Endothelial cell (in vitro differentiated cells): Measurements from ENCODE around the gene MTG1. TPM values are rescaled to one million over a fixed set of nuclear protein-coding genes. Genes with fewer than 3 reads are reported as not detected.

Experiments
- DNase-seq: peaks from one replicate; pipeline ENCODE4 v3.0.0; 2021; ENCODE audit warnings: low spot score
- H3K27ac Mint-ChIP-seq: one replicate; pipeline ENCODE4 v1.8.0; 2021; ENCODE audit warnings: mixed read lengths, inconsistent platforms; ENCODE audit not compliant: unreplicated experiment
- H3K27me3 Mint-ChIP-seq: one replicate; pipeline ENCODE4 v1.8.0; 2021; ENCODE audit warnings: mild to moderate bottlenecking, moderate library complexity, mixed read lengths, inconsistent platforms; ENCODE audit not compliant: unreplicated experiment
- H3K36me3 Mint-ChIP-seq: one replicate; pipeline ENCODE4 v1.8.0; 2021; ENCODE audit warnings: mild to moderate bottlenecking, low read depth, mixed read lengths, inconsistent platforms; ENCODE audit not compliant: unreplicated experiment
- H3K4me1 Mint-ChIP-seq: one replicate; pipeline ENCODE4 v1.8.0; 2021; ENCODE audit warnings: mild to moderate bottlenecking, mixed read lengths, inconsistent platforms; ENCODE audit not compliant: unreplicated experiment
- H3K4me3 Mint-ChIP-seq: one replicate; pipeline ENCODE4 v1.8.0; 2021; ENCODE audit warnings: mild to moderate bottlenecking, mixed read lengths, inconsistent platforms; ENCODE audit not compliant: unreplicated experiment
- H3K9me3 Mint-ChIP-seq: one replicate; pipeline ENCODE4 v1.8.0; 2021; ENCODE audit warnings: mixed read lengths, inconsistent platforms; ENCODE audit not compliant: unreplicated experiment
- CTCF ChIP-seq: fragments of 200-600 bp; sonication (generic); IDR thresholded peaks from one replicate; pipeline ENCODE4 v1.5.0; 2021; ENCODE audit warnings: antibody characterized with exemption; ENCODE audit not compliant: unreplicated experiment
- total RNA-seq: library from RNA; stranded (reverse); fragmentation: NEBNext Ultra II Directional; extraction: Animal tissue kit (Norgen Biotek cat#: 25700); gene quantifications from one replicate; pipeline ENCODE4 v1.2.1, GENCODE V29; 2021; ENCODE audit not compliant: unreplicated experiment

MTG1 gene
- total RNA-seq, 1 donor from 2014 or later = 97.3 TPM

- no peak for DNase-seq
- no peaks in the 10 kb centered on the region for H3K9me3 Mint-ChIP-seq
- H3K4me1 Mint-ChIP-seq = no peaks in the 10 kb centered on the region
- H3K36me3 Mint-ChIP-seq = no peaks in the 10 kb centered on the region
- no peak within 1 kb of the TSS for H3K4me3 Mint-ChIP-seq
- no peak within 1 kb of the TSS for H3K27ac Mint-ChIP-seq
- peaks cover 8% of the 10 kb centered on the region for H3K27me3 Mint-ChIP-seq
- no peak for TF ChIP-seq CTCF
These were observed 59.7 kb downstream of the MTG1 start, which contains the start of gene SCART1 for GRCh38 chr10:133453516-133454203. TSS of gene SCART1 (plus strand) at chr10:133453945. CDS start at chr10:133453998, 53 bp downstream.

GRCh38 chr10:133454204-133454893 lies 60.4 kb downstream of the MTG1 start:
- H3K9me3 Mint-ChIP-seq = no peaks in the 10 kb centered on the region
- peaks cover 8% of the 10 kb centered on the region for H3K27me3 Mint-ChIP-seq
- no peak for TF ChIP-seq CTCF
- no peak overlapping the region for H3K27ac Mint-ChIP-seq
- DNase-seq = no peak
- no peak overlapping the region for H3K4me3 Mint-ChIP-seq
- no peaks in the 10 kb centered on the region for H3K36me3 Mint-ChIP-seq
- no peaks in the 10 kb centered on the region for H3K4me1 Mint-ChIP-seq

DNA sequence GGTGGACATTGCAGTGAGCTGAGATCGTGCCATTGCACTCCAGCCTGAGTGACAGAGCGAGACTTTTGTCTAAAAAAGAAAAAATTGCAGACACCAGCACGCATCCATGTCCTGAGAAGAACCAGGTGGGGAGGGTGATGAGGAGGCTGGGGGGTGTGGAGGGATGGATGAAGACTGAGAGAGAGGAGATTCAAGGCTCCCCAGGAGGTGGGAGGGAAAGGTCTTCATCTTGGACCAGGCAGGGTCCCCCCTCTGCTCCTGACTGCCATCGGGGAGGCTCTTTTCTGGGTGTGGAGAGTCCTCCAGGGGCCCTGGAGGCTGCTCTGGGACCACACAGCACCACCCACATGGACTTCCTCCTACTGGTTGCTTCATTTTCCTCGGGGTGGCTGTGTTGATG lies 61.2 kb downstream of the MTG1 start:
- Mint-ChIP-seq H3K27ac (no peak overlapping the region), H3K9me3 (no peaks in the 10 kb centered on the region), H3K4me3 (no peak overlapping the region), H3K4me1 (no peaks in the 10 kb centered on the region), H3K27me3 (peaks cover 8% of the 10 kb centered on the region), H3K36me3 (no peaks in the 10 kb centered on the region)
- TF ChIP-seq CTCF = no peak
- DNase-seq = no peak

DNA sequence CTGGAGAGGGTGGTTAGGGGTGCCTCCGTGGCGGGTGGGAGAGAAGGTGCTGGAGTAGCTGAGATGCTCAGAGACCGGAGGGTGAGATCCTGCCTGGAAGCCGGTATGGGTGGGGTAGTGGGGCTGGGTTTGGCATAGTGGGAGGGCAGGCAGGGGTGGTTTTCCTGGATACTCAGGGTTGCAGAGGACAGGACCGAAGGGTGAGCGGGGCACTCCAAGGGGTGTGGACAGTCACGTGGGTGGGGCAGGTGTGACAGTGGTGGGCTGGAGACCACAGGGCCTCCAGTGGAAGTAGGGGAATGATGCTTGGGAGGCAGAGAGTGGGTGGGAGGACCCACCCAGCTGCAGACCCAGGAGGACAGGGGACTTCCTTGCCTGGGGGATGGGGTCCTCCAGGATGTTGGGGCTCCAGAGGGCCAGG lies 61.7 kb downstream of the MTG1 start:
- H3K9me3 Mint-ChIP-seq = no peaks in the 10 kb centered on the region
- H3K4me1 Mint-ChIP-seq = no peaks in the 10 kb centered on the region
- no peaks in the 10 kb centered on the region for H3K36me3 Mint-ChIP-seq
- TF ChIP-seq CTCF = no peak
- no peak overlapping the region for H3K4me3 Mint-ChIP-seq
- no peak for DNase-seq
- no peak overlapping the region for H3K27ac Mint-ChIP-seq
- H3K27me3 Mint-ChIP-seq = peaks cover 8% of the 10 kb centered on the region
